ENCODE results near the gene SPACA7. TPM values are rescaled to one million over a fixed set of nuclear protein-coding genes. Genes with fewer than 3 reads are reported as not detected.

Gene SPACA7
- total RNA-seq, 1 experiment from 2014 or later: not detected

DNA sequence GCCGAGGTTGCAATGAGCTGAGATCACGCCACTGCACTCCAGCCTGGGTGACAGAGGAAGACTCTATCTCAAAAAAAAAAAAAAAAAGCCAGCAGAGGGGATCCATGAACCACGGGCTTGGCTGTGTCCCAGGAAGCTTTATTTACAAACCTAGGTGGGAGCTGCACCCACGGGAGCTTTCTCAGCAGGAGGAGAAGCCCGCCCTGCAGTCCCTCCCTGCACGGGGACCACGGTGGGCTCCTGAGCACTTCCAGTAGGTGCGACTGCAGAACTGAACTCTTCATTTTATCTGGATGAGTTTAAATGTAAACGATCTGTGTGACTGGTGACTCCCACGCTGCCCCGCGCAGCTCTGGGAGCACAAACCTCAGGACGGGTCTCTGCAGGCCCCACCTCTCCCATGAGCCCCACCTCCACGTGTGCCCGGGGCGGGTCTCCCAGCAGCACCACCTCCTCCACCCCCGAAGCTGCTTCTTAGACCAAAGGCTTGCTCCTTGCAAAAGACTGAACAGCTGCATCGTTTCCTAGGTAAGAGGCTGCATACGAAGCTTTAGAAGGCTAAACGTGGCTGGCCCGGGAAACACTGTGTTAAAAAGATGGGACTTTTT lies 66.4 kb downstream of the SPACA7 start:
- H3K9me3 ChIP-seq (ENCODE audit: control insufficient read depth in 1 of 2, insufficient read depth in 1 of 2, low read depth in 1 of 2, low read length in 2 of 2): peaks cover 0 to 12% of the 10 kb centered on the region in 2 experiments; a peak in 2 of 4 replicates
- TF ChIP-seq, protein P1, sequence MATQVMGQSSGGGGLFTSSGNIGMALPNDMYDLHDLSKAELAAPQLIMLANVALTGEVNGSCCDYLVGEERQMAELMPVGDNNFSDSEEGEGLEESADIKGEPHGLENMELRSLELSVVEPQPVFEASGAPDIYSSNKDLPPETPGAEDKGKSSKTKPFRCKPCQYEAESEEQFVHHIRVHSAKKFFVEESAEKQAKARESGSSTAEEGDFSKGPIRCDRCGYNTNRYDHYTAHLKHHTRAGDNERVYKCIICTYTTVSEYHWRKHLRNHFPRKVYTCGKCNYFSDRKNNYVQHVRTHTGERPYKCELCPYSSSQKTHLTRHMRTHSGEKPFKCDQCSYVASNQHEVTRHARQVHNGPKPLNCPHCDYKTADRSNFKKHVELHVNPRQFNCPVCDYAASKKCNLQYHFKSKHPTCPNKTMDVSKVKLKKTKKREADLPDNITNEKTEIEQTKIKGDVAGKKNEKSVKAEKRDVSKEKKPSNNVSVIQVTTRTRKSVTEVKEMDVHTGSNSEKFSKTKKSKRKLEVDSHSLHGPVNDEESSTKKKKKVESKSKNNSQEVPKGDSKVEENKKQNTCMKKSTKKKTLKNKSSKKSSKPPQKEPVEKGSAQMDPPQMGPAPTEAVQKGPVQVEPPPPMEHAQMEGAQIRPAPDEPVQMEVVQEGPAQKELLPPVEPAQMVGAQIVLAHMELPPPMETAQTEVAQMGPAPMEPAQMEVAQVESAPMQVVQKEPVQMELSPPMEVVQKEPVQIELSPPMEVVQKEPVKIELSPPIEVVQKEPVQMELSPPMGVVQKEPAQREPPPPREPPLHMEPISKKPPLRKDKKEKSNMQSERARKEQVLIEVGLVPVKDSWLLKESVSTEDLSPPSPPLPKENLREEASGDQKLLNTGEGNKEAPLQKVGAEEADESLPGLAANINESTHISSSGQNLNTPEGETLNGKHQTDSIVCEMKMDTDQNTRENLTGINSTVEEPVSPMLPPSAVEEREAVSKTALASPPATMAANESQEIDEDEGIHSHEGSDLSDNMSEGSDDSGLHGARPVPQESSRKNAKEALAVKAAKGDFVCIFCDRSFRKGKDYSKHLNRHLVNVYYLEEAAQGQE (IDR thresholded peaks at IDR 0.05; ENCODE audit: low read depth): no peak
- TF ChIP-seq SRF (IDR thresholded peaks at IDR 0.05; ENCODE audit: low read depth): no peak
- TF ChIP-seq, protein P2, sequence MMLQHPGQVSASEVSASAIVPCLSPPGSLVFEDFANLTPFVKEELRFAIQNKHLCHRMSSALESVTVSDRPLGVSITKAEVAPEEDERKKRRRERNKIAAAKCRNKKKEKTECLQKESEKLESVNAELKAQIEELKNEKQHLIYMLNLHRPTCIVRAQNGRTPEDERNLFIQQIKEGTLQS (IDR thresholded peaks at IDR 0.05): no peak
- TF ChIP-seq CEBPB (IDR thresholded peaks at IDR 0.05; ENCODE audit: low read depth): no peak
- TF ChIP-seq, protein P3, sequence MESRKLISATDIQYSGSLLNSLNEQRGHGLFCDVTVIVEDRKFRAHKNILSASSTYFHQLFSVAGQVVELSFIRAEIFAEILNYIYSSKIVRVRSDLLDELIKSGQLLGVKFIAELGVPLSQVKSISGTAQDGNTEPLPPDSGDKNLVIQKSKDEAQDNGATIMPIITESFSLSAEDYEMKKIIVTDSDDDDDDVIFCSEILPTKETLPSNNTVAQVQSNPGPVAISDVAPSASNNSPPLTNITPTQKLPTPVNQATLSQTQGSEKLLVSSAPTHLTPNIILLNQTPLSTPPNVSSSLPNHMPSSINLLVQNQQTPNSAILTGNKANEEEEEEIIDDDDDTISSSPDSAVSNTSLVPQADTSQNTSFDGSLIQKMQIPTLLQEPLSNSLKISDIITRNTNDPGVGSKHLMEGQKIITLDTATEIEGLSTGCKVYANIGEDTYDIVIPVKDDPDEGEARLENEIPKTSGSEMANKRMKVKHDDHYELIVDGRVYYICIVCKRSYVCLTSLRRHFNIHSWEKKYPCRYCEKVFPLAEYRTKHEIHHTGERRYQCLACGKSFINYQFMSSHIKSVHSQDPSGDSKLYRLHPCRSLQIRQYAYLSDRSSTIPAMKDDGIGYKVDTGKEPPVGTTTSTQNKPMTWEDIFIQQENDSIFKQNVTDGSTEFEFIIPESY (IDR thresholded peaks at IDR 0.05; ENCODE audit: extremely low read depth, insufficient replicate concordance, low read length): no peak
- TF ChIP-seq EZH2phosphoT487 (IDR thresholded peaks at IDR 0.05; ENCODE audit: borderline replicate concordance): no peak
- no peak for TF ChIP-seq SIN3A (IDR thresholded peaks at IDR 0.05; ENCODE audit: low read depth)
- TF ChIP-seq RAD21 (IDR thresholded peaks at IDR 0.05; ENCODE audit: low read depth): no peak
- TF ChIP-seq JUND (IDR thresholded peaks at IDR 0.05): no peak
- H3K4me3 ChIP-seq (replicated peaks in 1 of 2; ENCODE audit: low read depth in 1 of 2, low read length in 2 of 2): no peak overlapping the region
- ChIA-PET CTCF (interaction anchor here (1.0 to 3.3 kb wide), 3 partner anchors 216 to 968 kb away, joined by 3 to 26 read pairs (median 19); no protein-coding TSS in a partner anchor), POLR2A (no interaction called here), RAD21 (ENCODE audit: low non-redundant PET in 1 of 2, low total read pairs in 2 of 2, uncharacterized antibody in 2 of 2, unreplicated experiment in 2 of 2) (no interaction called here)
- H3K79me2 ChIP-seq (ENCODE audit: insufficient read depth, low read length): no peaks in the 10 kb centered on the region
- H3K36me3 ChIP-seq (ENCODE audit: control insufficient read depth in 1 of 2, insufficient read depth in 2 of 2, low read length in 2 of 2): no peaks in the 10 kb centered on the region
- no peak overlapping the region for H3K4me2 ChIP-seq (ENCODE audit: low read length)
- H4K20me1 ChIP-seq (ENCODE audit: insufficient read depth): no peaks in the 10 kb centered on the region
- intact Hi-C loops (cut with micrococcal nuclease): loop anchor here (10.0 kb wide), 1 partner anchor 908 kb away; no protein-coding TSS in a partner anchor
- H3K4me1 ChIP-seq (ENCODE audit: control insufficient read depth in 1 of 2, insufficient read depth in 2 of 2, low read length in 2 of 2): no peaks in the 10 kb centered on the region
- H3K9ac ChIP-seq (ENCODE audit: low read length): no peak overlapping the region
- BruUV-seq (replicated peaks): no TSS peak
- ATAC-seq (no peak), DNase-seq (ENCODE audit: low read depth, low spot score) (no peak)
- H3K27me3 ChIP-seq (ENCODE audit: insufficient read depth, low read length): no peaks in the 10 kb centered on the region
- no peak overlapping the region for H2AFZ ChIP-seq (ENCODE audit: low read depth, low read length, poor library complexity, severe bottlenecking)
- no peak overlapping the region for H3K27ac ChIP-seq (ENCODE audit: low read depth, low read length)
- no peaks in the 10 kb centered on the region for H3K9me2 ChIP-seq (ENCODE audit: insufficient read depth)

All from HCT116 (cell line).